ENCODE results near the gene SPATA2L. TPM values are rescaled to one million over a fixed set of nuclear protein-coding genes. Genes with fewer than 3 reads are reported as not detected.
A peak's percentile ranks its signal among the peaks of the same experiment; 100 is the strongest.

The SPATA2L gene
- total and polyA plus RNA-seq, 2 of the 13 experiments (the other 11 are each of a cell fraction or from before 2014, with no cell fraction given) = 9.1 to 20.7 TPM

DNA sequence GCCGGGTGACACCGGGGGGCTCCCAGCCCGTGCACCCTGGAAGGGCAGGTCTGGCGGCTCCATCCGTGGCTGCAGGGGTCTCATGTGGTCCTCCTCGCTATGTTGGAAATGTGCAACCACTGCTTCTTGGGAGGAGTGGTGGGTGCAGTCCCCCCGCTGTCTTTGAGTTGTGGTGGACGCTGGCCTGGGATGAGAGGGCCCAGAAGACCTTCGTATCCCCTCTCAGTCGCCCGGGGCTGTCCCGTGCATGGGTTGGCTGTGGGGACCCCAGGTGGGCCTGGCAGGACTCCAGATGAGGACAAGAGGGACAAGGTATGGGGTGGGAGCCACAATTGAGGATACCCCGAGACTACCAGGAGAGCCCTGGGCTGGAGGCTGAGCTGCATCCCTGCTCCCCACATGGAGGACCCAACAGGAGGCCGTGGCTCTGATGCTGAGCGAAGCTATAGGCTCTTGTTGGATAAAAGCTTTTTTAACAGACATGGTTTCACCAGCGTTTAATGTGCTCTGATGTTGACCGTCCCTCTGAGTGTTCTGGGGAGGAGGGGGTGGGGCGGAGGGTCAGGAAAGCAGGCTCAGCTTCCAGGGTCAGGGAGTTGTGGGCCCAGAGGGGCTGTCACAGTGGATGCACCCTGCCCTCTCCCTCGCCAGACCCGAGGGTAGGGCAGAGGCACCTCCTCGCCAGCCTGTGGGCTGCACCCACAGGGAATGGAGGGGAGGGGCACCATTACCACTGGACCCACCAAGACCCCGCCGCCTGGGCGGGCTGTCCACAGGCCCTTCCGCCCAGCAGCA, 5.4 kb downstream of the SPATA2L start (continued):
- TF ChIP-seq, protein P1, sequence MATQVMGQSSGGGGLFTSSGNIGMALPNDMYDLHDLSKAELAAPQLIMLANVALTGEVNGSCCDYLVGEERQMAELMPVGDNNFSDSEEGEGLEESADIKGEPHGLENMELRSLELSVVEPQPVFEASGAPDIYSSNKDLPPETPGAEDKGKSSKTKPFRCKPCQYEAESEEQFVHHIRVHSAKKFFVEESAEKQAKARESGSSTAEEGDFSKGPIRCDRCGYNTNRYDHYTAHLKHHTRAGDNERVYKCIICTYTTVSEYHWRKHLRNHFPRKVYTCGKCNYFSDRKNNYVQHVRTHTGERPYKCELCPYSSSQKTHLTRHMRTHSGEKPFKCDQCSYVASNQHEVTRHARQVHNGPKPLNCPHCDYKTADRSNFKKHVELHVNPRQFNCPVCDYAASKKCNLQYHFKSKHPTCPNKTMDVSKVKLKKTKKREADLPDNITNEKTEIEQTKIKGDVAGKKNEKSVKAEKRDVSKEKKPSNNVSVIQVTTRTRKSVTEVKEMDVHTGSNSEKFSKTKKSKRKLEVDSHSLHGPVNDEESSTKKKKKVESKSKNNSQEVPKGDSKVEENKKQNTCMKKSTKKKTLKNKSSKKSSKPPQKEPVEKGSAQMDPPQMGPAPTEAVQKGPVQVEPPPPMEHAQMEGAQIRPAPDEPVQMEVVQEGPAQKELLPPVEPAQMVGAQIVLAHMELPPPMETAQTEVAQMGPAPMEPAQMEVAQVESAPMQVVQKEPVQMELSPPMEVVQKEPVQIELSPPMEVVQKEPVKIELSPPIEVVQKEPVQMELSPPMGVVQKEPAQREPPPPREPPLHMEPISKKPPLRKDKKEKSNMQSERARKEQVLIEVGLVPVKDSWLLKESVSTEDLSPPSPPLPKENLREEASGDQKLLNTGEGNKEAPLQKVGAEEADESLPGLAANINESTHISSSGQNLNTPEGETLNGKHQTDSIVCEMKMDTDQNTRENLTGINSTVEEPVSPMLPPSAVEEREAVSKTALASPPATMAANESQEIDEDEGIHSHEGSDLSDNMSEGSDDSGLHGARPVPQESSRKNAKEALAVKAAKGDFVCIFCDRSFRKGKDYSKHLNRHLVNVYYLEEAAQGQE (IDR thresholded peaks at IDR 0.05; ENCODE audit: borderline replicate concordance in 1 of 2, low read depth in 1 of 2, low read length in 2 of 2) = no peak
- TF ChIP-seq ZNF44 (CRISPR knock-in tag; IDR thresholded peaks at IDR 0.05) = 0 out of 2 replicates have a peak, but pooled peaks have one; percentile 36
- TF ChIP-seq, protein P2, sequence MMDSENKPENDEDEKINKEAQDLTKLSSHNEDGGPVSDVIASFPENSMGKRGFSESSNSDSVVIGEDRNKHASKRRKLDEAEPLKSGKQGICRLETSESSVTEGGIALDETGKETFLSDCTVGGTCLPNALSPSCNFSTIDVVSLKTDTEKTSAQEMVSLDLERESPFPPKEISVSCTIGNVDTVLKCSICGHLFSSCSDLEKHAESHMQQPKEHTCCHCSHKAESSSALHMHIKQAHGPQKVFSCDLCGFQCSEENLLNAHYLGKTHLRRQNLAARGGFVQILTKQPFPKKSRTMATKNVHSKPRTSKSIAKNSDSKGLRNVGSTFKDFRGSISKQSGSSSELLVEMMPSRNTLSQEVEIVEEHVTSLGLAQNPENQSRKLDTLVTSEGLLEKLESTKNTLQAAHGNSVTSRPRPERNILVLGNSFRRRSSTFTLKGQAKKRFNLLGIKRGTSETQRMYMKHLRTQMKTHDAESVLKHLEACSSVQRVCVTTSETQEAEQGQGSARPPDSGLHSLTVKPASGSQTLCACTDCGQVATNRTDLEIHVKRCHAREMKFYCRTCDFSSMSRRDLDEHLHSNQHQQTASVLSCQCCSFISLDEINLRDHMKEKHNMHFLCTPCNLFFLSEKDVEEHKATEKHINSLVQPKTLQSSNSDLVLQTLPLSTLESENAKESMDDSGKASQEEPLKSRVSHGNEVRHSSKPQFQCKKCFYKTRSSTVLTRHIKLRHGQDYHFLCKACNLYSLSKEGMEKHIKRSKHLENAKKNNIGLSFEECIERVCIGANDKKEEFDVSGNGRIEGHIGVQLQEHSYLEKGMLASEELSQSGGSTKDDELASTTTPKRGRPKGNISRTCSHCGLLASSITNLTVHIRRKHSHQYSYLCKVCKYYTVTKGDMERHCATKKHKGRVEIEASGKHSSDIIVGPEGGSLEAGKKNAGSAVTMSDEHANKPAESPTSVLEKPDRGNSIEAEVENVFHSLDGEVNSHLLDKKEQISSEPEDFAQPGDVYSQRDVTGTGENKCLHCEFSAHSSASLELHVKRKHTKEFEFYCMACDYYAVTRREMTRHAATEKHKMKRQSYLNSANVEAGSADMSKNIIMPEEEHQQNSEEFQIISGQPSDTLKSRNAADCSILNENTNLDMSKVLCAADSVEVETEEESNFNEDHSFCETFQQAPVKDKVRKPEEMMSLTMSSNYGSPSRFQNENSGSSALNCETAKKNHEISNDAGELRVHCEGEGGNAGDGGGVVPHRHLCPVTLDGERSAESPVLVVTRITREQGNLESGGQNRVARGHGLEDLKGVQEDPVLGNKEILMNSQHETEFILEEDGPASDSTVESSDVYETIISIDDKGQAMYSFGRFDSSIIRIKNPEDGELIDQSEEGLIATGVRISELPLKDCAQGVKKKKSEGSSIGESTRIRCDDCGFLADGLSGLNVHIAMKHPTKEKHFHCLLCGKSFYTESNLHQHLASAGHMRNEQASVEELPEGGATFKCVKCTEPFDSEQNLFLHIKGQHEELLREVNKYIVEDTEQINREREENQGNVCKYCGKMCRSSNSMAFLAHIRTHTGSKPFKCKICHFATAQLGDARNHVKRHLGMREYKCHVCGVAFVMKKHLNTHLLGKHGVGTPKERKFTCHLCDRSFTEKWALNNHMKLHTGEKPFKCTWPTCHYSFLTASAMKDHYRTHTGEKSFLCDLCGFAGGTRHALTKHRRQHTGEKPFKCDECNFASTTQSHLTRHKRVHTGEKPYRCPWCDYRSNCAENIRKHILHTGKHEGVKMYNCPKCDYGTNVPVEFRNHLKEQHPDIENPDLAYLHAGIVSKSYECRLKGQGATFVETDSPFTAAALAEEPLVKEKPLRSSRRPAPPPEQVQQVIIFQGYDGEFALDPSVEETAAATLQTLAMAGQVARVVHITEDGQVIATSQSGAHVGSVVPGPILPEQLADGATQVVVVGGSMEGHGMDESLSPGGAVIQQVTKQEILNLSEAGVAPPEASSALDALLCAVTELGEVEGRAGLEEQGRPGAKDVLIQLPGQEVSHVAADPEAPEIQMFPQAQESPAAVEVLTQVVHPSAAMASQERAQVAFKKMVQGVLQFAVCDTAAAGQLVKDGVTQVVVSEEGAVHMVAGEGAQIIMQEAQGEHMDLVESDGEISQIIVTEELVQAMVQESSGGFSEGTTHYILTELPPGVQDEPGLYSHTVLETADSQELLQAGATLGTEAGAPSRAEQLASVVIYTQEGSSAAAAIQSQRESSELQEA (CRISPR knock-in tag; IDR thresholded peaks at IDR 0.05; ENCODE audit: not compliant biosample characterization) = peak; percentile 11
- TF ChIP-seq, protein P3, sequence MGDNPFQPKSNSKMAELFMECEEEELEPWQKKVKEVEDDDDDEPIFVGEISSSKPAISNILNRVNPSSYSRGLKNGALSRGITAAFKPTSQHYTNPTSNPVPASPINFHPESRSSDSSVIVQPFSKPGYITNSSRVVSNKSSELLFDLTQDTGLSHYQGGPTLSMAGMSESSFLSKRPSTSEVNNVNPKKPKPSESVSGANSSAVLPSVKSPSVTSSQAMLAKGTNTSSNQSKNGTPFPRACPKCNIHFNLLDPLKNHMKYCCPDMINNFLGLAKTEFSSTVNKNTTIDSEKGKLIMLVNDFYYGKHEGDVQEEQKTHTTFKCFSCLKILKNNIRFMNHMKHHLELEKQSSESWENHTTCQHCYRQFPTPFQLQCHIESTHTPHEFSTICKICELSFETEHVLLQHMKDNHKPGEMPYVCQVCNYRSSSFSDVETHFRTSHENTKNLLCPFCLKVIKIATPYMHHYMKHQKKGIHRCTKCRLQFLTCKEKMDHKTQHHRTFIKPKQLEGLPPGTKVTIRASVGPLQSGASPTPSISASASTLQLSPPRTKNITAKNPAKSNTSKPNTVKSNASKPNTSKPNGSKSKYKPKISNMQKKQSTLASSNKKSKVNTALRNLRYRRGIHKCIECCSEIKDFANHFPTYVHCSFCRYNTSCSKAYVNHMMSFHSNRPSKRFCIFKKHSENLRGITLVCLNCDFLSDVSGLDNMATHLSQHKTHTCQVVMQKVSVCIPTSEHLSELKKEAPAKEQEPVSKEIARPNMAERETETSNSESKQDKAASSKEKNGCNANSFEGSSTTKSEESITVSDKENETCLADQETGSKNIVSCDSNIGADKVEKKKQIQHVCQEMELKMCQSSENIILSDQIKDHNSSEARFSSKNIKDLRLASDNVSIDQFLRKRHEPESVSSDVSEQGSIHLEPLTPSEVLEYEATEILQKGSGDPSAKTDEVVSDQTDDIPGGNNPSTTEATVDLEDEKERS (CRISPR knock-in tag; IDR thresholded peaks at IDR 0.05) = 0 out of 2 replicates have a peak, but pooled peaks have one; percentile 34
- TF ChIP-seq, protein P4, sequence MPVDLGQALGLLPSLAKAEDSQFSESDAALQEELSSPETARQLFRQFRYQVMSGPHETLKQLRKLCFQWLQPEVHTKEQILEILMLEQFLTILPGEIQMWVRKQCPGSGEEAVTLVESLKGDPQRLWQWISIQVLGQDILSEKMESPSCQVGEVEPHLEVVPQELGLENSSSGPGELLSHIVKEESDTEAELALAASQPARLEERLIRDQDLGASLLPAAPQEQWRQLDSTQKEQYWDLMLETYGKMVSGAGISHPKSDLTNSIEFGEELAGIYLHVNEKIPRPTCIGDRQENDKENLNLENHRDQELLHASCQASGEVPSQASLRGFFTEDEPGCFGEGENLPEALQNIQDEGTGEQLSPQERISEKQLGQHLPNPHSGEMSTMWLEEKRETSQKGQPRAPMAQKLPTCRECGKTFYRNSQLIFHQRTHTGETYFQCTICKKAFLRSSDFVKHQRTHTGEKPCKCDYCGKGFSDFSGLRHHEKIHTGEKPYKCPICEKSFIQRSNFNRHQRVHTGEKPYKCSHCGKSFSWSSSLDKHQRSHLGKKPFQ (CRISPR knock-in tag; IDR thresholded peaks at IDR 0.05; ENCODE audit: insufficient replicate concordance) = no peak
- TF ChIP-seq SCMH1 (CRISPR knock-in tag; IDR thresholded peaks at IDR 0.05; ENCODE audit: borderline replicate concordance) = no peak
- TF ChIP-seq, protein P5, sequence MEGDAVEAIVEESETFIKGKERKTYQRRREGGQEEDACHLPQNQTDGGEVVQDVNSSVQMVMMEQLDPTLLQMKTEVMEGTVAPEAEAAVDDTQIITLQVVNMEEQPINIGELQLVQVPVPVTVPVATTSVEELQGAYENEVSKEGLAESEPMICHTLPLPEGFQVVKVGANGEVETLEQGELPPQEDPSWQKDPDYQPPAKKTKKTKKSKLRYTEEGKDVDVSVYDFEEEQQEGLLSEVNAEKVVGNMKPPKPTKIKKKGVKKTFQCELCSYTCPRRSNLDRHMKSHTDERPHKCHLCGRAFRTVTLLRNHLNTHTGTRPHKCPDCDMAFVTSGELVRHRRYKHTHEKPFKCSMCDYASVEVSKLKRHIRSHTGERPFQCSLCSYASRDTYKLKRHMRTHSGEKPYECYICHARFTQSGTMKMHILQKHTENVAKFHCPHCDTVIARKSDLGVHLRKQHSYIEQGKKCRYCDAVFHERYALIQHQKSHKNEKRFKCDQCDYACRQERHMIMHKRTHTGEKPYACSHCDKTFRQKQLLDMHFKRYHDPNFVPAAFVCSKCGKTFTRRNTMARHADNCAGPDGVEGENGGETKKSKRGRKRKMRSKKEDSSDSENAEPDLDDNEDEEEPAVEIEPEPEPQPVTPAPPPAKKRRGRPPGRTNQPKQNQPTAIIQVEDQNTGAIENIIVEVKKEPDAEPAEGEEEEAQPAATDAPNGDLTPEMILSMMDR (CRISPR knock-in tag; IDR thresholded peaks at IDR 0.05) = no peak
